ENCODE data around the gene CLEC4E. TPM values are rescaled to one million over a fixed set of nuclear protein-coding genes. Genes with fewer than 3 reads are reported as not detected.
"Not testable (repeated sequence)": the region's sequence is repeated elsewhere in the genome, so short reads cannot be mapped to it uniquely, and the experiment has no call there.

Gene CLEC4E, protein sequence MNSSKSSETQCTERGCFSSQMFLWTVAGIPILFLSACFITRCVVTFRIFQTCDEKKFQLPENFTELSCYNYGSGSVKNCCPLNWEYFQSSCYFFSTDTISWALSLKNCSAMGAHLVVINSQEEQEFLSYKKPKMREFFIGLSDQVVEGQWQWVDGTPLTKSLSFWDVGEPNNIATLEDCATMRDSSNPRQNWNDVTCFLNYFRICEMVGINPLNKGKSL
- 25.6 TPM for total RNA-seq

DNA sequence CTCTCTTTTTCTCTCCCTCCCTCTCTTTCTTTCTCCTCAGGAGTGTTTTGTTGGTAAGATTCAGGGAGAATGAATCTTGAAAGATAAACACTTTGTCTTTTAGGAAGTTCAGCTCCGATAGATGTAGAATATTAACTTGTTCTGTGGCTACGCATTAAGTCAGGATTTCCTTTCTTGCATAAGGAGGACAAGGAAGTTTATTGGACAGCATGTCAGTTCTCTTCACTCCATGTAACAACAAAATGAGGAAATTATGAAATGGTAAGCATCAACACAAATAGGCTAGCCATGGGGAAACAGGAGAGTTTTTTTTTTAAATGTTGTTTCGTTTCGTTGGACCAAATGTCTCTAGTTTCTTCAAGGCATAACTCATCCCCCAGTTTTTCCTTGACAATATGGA is at the start of gene CLEC4E:
Gene CLEC4E (minus strand): TSS at position 75 of the 400 bp plus-strand sequence. CDS start 108 bp downstream, outside the sequence.
- Histone ChIP-seq H3K4me1 (ENCODE audit: insufficient read depth, low read length) (peaks cover 26% of the 10 kb centered on the region), H3K4me3 (ENCODE audit: low read length) (peak within 1 kb of the TSS; percentile 49)

DNA sequence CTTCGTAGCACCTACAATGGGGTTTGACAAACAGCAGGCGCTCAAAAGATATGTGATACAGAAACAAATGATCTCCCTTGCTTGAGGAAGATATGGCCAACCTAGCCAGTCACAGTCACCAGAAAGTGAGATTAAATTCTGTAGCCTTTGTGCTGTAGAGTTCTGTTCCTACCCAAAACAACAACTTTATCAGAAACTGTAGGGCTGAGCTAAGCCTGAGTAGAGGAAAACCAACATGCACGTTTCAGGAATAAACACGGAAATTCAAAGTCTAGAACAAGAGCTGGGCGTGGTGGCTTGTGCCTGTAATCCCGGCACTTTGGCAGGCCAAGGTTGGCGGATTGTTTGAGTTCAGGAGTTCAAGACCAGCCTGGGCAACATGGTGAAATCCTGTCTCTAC is 49.0 kb upstream of the CLEC4E start:
- Histone ChIP-seq H3K4me3 (ENCODE audit: low read length) (no peak overlapping the region), H3K27me3 (ENCODE audit: insufficient read depth, low read length) (no peaks in the 10 kb centered on the region), H3K9me3 (ENCODE audit: low read depth, low read length) (no peaks in the 10 kb centered on the region), H3K4me1 (ENCODE audit: insufficient read depth, low read length) (peaks cover 8% of the 10 kb centered on the region)

More for the DNA sequence above, at the start of gene CLEC4E:
- H3K9me3 ChIP-seq (ENCODE audit: low read depth, low read length); H3K27me3 ChIP-seq (ENCODE audit: insufficient read depth, low read length): not testable (repeated sequence)

DNA sequence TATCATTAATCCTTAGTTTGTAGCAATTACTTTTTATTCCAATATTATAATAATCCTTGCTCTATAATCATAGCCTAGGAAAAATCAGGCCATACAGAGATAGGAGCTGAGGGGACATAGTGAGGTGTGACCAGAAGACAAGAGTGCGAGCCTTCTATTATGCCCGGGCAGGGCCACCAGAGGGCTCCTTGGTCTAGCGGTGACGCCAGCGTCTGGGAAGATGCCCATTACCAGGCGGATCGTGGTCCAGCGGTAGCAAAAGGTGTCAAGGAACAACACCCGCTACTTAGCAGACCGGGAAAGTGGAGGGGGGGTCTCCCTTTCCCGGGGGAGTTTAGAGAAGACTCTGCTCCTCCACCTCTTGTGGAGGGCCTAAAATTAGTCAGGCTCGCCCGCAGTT is 43.8 kb upstream of the CLEC4E start:
- H3K4me3 ChIP-seq (ENCODE audit: low read length); H3K9me3 ChIP-seq (ENCODE audit: low read depth, low read length); H3K27me3 ChIP-seq (ENCODE audit: insufficient read depth, low read length); H3K4me1 ChIP-seq (ENCODE audit: insufficient read depth, low read length): not testable (repeated sequence)

DNA sequence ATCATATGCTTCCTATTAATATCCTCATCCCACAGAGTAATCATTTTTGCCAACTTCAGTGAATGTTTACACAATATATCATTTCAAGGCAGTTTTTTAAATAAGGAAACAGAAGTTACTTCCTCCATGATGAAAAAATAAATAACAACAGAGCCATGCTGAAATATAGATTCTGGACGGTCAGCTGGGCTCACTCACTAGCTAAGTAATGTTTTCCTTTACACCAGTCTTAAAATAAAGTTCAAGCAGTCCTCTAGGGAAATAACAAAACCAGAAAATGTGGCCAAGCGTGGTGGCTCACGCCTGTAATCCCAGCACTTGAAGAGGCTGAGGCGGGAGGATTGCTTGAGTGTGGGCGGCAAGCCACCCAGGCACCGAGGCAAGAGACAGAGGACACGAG is 43.3 kb upstream of the CLEC4E start:
- Histone ChIP-seq H3K27me3 (ENCODE audit: insufficient read depth, low read length) (no peaks in the 10 kb centered on the region), H3K4me1 (ENCODE audit: insufficient read depth, low read length) (peaks cover 4% of the 10 kb centered on the region), H3K9me3 (ENCODE audit: low read depth, low read length) (no peaks in the 10 kb centered on the region), H3K4me3 (ENCODE audit: low read length) (no peak overlapping the region)

DNA sequence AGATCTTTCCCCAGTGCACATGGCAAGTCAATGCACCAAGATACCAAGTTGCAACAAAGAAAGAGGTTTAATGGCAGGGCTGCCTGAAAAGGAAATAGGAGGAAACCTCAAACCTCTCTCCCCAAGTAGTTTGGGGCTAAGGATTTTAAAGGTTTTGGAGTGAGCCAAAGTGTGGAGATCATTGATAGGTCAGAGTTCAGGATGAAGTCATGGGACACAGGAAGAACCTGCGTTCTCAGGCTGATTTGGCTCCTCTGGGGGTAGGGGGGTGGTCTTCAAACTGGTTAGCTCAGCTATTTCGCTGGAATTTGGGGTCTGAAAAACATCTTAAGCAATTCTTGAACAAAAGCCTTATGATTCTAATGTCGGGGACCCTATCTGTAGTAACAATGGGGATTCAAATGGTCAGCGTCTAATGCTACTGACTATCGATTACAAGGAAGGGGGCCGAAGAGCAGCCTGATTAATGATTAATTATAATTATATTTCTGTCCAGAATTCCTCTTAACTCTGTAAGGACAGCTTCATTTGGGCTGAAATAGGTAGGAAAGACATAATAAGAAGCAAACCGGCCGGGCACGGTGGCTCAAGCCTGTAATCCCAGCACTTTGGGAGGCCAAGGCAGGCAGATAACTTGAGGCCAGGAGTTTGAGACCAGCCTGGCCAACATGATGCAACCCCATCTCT is 40.5 kb upstream of the CLEC4E start:
- Histone ChIP-seq H3K9me3 (ENCODE audit: low read depth, low read length) (no peaks in the 10 kb centered on the region), H3K4me3 (ENCODE audit: low read length) (no peak overlapping the region), H3K4me1 (ENCODE audit: insufficient read depth, low read length) (peaks cover 4% of the 10 kb centered on the region), H3K27me3 (ENCODE audit: insufficient read depth, low read length) (no peaks in the 10 kb centered on the region)

DNA sequence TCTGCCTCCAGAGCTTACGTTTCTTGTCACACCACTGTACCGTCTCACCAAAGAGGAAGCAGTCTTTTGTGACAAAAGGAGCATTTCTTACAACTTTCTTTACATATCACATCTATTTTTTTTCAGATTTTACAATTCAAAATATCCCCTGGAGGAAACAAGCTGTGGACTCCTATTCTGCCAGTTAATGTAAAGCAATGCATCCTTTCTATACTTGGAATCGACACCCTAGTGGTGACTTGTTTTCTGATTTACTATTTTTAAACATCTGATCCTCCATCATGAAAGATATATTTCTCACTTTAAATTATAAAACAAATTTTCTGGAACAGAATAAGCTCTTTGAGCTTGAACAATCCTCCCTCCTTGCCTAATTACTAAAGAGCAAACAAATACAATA is 37.2 kb upstream of the CLEC4E start:
- H3K4me1 ChIP-seq (ENCODE audit: insufficient read depth, low read length), result peaks cover 12% of the 10 kb centered on the region
- H3K9me3 ChIP-seq (ENCODE audit: low read depth, low read length), result no peaks in the 10 kb centered on the region
- H3K4me3 ChIP-seq (ENCODE audit: low read length), result no peak overlapping the region
- H3K27me3 ChIP-seq (ENCODE audit: insufficient read depth, low read length), result no peaks in the 10 kb centered on the region

DNA sequence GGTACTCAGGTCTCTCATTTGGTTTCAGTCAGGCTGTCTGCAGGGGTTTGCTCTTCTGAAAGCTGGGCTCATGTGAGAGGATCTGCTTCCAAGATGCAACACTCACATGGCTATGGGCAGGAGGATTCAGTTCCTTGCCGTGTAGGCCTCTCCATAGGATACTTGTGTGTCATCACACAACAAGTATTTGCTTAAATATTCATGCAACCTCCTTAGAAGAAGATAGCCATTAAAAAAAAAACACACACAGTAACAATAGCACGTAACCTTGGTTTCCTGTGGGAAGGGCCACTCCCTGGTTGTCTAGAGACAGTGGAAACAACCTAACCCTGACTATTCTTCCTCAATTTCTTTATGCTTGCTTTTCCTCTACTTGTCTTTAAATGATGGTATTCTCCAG is 31.8 kb upstream of the CLEC4E start:
- H3K9me3 ChIP-seq (ENCODE audit: low read depth, low read length), result no peaks in the 10 kb centered on the region
- no peaks in the 10 kb centered on the region for H3K27me3 ChIP-seq (ENCODE audit: insufficient read depth, low read length)
- no peak overlapping the region for H3K4me3 ChIP-seq (ENCODE audit: low read length)
- peaks cover 31% of the 10 kb centered on the region for H3K4me1 ChIP-seq (ENCODE audit: insufficient read depth, low read length)

DNA sequence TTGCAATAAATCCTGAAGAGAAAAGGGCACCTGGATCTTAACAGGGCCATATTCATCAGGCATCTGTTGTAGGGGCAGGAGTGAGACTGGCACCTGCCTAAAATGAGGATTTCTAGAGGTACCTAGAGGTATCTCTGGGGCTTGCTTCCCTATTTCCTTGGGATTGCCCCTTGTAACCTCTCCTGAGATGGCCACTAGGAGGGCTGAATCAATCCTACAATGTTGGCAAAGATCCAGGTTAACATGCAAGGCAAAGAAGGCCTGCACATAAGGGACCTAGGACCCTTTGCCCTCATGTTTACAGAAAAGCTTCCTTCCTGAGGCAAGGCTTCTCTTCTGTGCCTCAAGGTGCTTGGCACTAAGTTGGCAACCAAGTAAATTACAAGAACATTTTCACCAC is 25.8 kb upstream of the CLEC4E start:
- H3K4me1 ChIP-seq (ENCODE audit: insufficient read depth, low read length), result peaks cover 34% of the 10 kb centered on the region
- no peak overlapping the region for H3K4me3 ChIP-seq (ENCODE audit: low read length)
- H3K27me3 ChIP-seq (ENCODE audit: insufficient read depth, low read length), result no peaks in the 10 kb centered on the region

DNA sequence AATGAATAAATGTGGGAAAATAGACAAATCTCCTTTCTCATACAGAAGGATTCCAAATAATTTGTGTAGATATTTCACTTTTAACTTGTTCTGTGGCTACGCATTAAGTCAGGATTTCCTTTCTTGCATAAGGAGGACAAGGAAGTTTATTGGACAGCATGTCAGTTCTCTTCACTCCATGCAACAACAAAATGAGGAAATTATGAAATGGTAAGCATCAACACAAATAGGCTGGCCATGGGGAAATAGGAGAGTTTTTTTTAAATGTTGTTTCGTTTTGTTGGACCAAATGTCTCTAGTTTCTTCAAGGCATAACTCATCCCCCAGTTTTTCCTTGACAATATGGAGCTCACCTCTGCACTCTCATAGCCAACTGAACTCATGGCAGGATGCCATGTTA is 25.3 kb upstream of the CLEC4E start:
- H3K4me1 ChIP-seq (ENCODE audit: insufficient read depth, low read length), result peaks cover 31% of the 10 kb centered on the region
- not testable (repeated sequence) for H3K4me3 ChIP-seq (ENCODE audit: low read length); H3K27me3 ChIP-seq (ENCODE audit: insufficient read depth, low read length); H3K9me3 ChIP-seq (ENCODE audit: low read depth, low read length)

More for the DNA sequence above, 25.8 kb upstream of the CLEC4E start:
- no peaks in the 10 kb centered on the region for H3K9me3 ChIP-seq (ENCODE audit: low read depth, low read length)

DNA sequence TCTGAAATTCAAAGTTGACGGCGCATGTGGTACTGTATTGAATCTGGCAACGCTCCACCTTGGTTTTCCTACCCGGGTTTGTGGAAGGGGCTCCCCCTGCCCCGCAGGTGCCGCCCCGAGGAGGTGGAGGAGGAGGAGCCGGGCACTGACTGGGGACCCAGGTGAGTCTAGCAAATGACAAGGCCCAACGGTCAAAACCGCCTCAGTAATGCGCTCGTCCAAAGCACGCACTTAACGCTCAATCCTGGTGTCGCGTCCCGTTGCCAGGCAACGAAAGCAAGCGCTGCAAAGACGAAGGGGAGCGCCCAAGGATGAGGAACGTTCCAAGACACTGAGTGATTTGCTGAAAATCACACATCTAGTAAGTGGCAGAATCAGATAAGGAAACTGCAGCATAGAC is 24.0 kb upstream of the CLEC4E start:
- Histone ChIP-seq H3K4me3 (ENCODE audit: low read length) (no peak overlapping the region), H3K4me1 (ENCODE audit: insufficient read depth, low read length) (peaks cover 31% of the 10 kb centered on the region), H3K9me3 (ENCODE audit: low read depth, low read length) (no peaks in the 10 kb centered on the region), H3K27me3 (ENCODE audit: insufficient read depth, low read length) (no peaks in the 10 kb centered on the region)

DNA sequence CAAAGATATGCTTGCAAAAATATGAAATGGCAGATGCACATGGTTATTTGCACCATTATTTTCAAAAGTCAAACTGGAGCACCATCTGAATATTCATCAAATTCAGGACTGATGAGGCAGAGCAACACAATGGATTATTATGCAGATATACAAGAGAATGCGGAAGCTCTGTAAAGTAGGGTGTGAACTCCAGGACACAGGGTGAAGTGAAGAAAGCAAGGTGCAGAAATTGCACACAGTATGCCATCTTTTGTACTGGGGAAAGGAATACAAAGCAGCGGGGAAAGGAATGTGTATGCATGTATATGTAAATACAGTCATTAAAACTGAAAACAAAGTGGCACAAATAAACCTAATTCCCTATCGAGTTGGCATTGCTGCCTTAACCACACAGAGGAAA is 22.7 kb upstream of the CLEC4E start:
- Histone ChIP-seq H3K4me1 (ENCODE audit: insufficient read depth, low read length) (peaks cover 31% of the 10 kb centered on the region), H3K4me3 (ENCODE audit: low read length) (no peak overlapping the region), H3K9me3 (ENCODE audit: low read depth, low read length) (no peaks in the 10 kb centered on the region), H3K27me3 (ENCODE audit: insufficient read depth, low read length) (no peaks in the 10 kb centered on the region)

DNA sequence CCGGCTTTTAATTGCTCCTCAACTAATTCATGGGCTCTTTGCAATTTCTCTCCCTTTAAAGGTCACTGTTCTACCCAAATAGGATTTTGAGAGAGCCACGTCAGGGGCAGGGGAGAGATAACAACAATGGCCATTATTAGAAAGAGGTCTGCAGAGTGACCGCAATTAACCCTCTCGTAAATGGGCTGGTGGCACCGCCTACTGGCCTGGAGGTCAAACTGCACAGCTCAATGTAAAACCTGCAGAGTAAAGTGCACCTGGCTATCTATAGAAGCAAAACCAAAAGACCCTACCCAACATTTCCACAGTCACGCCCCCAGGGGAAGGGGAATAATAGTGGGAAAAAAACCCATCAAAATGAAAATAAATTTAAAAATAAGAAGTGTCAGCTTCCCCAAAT is 21.6 kb upstream of the CLEC4E start:
- H3K4me1 ChIP-seq (ENCODE audit: insufficient read depth, low read length), result peaks cover 26% of the 10 kb centered on the region
- no peaks in the 10 kb centered on the region for H3K27me3 ChIP-seq (ENCODE audit: insufficient read depth, low read length)
- no peak overlapping the region for H3K4me3 ChIP-seq (ENCODE audit: low read length)
- no peaks in the 10 kb centered on the region for H3K9me3 ChIP-seq (ENCODE audit: low read depth, low read length)

DNA sequence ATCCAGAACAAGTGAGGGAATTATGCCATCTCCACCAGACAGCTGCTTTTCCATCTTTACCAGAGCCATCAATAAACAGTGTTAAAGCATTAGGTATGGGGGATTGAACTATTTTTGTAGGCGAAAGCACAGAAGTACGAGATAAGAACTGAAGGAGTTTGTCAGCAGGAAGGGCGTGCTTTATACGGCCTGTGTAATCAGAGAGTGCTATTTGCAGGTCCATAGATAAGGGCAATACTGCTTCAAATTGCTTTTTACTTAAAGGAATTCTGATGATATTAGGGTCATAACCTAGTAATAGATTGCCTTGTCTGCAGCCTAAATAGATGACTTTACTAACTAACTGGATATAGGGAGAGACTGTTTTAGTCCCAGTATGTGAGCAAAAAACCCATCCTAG is 20.3 kb upstream of the CLEC4E start:
- Histone ChIP-seq H3K9me3 (ENCODE audit: low read depth, low read length) (no peaks in the 10 kb centered on the region), H3K4me1 (ENCODE audit: insufficient read depth, low read length) (peaks cover 14% of the 10 kb centered on the region), H3K27me3 (ENCODE audit: insufficient read depth, low read length) (no peaks in the 10 kb centered on the region), H3K4me3 (ENCODE audit: low read length) (no peak overlapping the region)

DNA sequence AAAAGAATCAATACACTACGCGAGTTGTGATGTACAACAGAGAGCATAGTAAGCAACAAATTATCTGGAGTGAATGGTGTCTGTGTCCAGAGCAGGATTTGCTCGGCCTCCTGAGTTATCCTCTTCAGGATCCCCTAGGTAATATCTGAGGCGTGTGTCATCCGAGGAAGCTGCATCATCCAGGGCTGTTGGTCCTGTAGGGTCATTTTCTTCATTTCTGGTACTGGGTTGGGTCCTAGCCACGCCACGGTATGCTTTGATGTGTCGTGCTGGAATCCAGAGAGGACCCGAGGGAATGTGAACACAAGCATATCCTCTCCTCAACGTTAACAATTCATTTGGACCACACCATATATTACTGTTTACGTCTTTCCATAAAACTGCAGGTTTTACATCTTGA is 19.0 kb upstream of the CLEC4E start:
- H3K27me3 ChIP-seq (ENCODE audit: insufficient read depth, low read length), result no peaks in the 10 kb centered on the region
- peaks cover 4% of the 10 kb centered on the region for H3K4me1 ChIP-seq (ENCODE audit: insufficient read depth, low read length)
- H3K4me3 ChIP-seq (ENCODE audit: low read length), result no peak overlapping the region
- H3K9me3 ChIP-seq (ENCODE audit: low read depth, low read length), result no peaks in the 10 kb centered on the region

DNA sequence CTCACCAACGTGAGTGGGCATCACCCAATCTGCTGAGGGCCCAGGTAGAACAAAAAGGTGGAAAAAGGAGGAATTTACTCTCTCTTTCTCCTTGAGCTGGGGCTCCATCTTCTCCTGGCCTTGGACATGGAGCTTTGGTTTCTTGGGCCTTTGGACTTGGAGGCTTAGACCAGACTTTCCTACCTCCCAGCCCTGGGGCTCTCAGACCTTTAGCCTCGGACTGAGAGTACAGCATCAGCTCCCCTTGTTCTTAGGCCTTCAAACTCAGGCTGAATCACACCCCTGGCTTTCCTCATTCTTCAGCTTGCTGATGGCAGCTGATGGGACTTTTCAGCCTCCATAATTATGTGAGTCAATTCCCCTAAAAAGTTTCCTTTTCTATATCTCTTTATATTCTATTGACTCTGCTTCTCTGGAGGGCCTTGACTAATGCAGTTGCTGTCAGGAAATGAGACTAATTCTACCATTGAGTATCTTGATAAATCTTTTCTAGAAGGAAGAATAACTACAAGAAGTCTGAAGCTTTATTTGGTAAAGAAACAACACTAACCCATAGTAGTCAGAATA is 15.9 kb upstream of the CLEC4E start:
- H3K9me3 ChIP-seq (ENCODE audit: low read depth, low read length), result no peaks in the 10 kb centered on the region
- peaks cover 3% of the 10 kb centered on the region for H3K4me1 ChIP-seq (ENCODE audit: insufficient read depth, low read length)
- H3K4me3 ChIP-seq (ENCODE audit: low read length), result no peak overlapping the region
- H3K27me3 ChIP-seq (ENCODE audit: insufficient read depth, low read length), result no peaks in the 10 kb centered on the region

Measured in mononuclear cell (primary cell).